Esophagus muscularis mucosa (tissue), 4 donors: ENCODE results near the gene KRT38. TPM values are rescaled to one million over a fixed set of nuclear protein-coding genes. Genes with fewer than 3 reads are reported as not detected.

ENCODE experiments used
- DNase-seq: peaks from one replicate; pipeline ENCODE4 v3.0.0-alpha.2; 2017; ENCODE audit errors: extremely low spot score
- H3K27ac ChIP-seq, 4 donors: fragments of 200-600 bp; sonication (generic); replicated peaks in 1 of 4; 1 replicate in 3 of 4; 2 replicates in 1 of 4; pipeline ENCODE4 v1.5.1; 2016 to 2019; ENCODE audit warnings: mild to moderate bottlenecking in 1 of 4
- H3K27me3 ChIP-seq, 4 donors: fragments of 200-600 bp; sonication (generic); one replicate each; pipeline versions ENCODE4 v1.5.1 to v1.6.0; 2016 to 2019
- H3K36me3 ChIP-seq, 4 donors: fragments of 200-600 bp; sonication (generic); one replicate each; pipeline ENCODE4 v1.5.1; 2016 to 2019
- H3K4me1 ChIP-seq, 4 donors: fragments of 200-600 bp; sonication (generic); one replicate each; pipeline ENCODE4 v1.5.1; 2016 to 2019
- H3K4me3 ChIP-seq, 4 donors: fragments of 200-600 bp; sonication (generic); 1 replicate in 2 of 4; 2 replicates in 2 of 4; pipeline ENCODE4 v1.5.1; 2016 to 2019; ENCODE audit warnings: mild to moderate bottlenecking in 4 of 4, moderate library complexity in 1 of 4
- H3K9me3 ChIP-seq, 4 donors: fragments of 200-600 bp; sonication (generic); 1 replicate in 3 of 4; 2 replicates in 1 of 4; pipeline ENCODE4 v1.5.1; 2016 to 2019
- EP300 ChIP-seq: sonication (generic); formaldehyde crosslinking; IDR thresholded peaks from one replicate; pipeline ENCODE4 v1.6.1; 2017; ENCODE audit warnings: antibody characterized with exemption
- POLR2A ChIP-seq: fragments of 450-650 bp; IDR thresholded peaks from one replicate; pipeline ENCODE4 v1.6.1; 2017; ENCODE audit warnings: antibody characterized with exemption, moderate library complexity, mild to moderate bottlenecking, low read depth
- POLR2AphosphoS5 ChIP-seq, 2 donors: sonication (generic); formaldehyde crosslinking; IDR thresholded peaks; one replicate each; pipeline ENCODE4 v1.6.1; 2017; ENCODE audit warnings: antibody characterized with exemption in 2 of 2
- WGBS: methylation state at CpG from one replicate; pipeline ENCODE4 v1.1.5; 2018; 5-methylcytosine and 5-hydroxymethylcytosine counted together
- intact Hi-C: fragments of 100-400 bp; cut with DNase I; formaldehyde crosslinking; loops from one replicate; pipeline ENCODE4 v1.15.1; 2023
- total RNA-seq, 4 donors: library from RNA; depleted of rRNA; stranded (reverse); fragments of >200 nt; gene quantifications; one replicate each; pipeline versions ENCODE4 v1.1.0 to v1.2.1, GENCODE V29; 2016
- TF ChIP-seq, protein P1 (sequence below), 3 experiments: fragments of 200-600 bp in 2 of 3; fragments of 450-650 bp in 1 of 3; sonication (generic) in 2 of 3; IDR thresholded peaks; one replicate each; pipeline ENCODE4 v1.5.1; 2017 to 2019; ENCODE audit warnings: antibody characterized with exemption in 3 of 3, mild to moderate bottlenecking in 2 of 3, moderate library complexity in 1 of 3

KRT38 gene
- total RNA-seq, 4 donors from 2014 or later = not detected

GRCh38 chr17:41415411-41415810 lies 25.4 kb downstream of the KRT38 start:
- DNase-seq = no peak
- WGBS = 78% methylated on average over 4 of the region's 4 CpGs
- H3K9me3 ChIP-seq = no peaks in the 10 kb centered on the region
- no peak overlapping the region for H3K27ac ChIP-seq
- H3K27me3 ChIP-seq = no peaks in the 10 kb centered on the region
- no peak overlapping the region for H3K4me3 ChIP-seq
- no peaks in the 10 kb centered on the region for H3K36me3 ChIP-seq
- intact Hi-C loops = no loop called here
- peaks cover 0 to 35% (median 29%) of the 10 kb centered on the region in 4 donors for H3K4me1 ChIP-seq
- TF ChIP-seq POLR2AphosphoS5 (IDR thresholded peaks at IDR 0.05) (no peak), POLR2A (no peak), EP300 (no peak)
- TF ChIP-seq, protein P1, sequence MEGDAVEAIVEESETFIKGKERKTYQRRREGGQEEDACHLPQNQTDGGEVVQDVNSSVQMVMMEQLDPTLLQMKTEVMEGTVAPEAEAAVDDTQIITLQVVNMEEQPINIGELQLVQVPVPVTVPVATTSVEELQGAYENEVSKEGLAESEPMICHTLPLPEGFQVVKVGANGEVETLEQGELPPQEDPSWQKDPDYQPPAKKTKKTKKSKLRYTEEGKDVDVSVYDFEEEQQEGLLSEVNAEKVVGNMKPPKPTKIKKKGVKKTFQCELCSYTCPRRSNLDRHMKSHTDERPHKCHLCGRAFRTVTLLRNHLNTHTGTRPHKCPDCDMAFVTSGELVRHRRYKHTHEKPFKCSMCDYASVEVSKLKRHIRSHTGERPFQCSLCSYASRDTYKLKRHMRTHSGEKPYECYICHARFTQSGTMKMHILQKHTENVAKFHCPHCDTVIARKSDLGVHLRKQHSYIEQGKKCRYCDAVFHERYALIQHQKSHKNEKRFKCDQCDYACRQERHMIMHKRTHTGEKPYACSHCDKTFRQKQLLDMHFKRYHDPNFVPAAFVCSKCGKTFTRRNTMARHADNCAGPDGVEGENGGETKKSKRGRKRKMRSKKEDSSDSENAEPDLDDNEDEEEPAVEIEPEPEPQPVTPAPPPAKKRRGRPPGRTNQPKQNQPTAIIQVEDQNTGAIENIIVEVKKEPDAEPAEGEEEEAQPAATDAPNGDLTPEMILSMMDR (IDR thresholded peaks at IDR 0.05) = no peak

- no peak overlapping the region for H3K27ac ChIP-seq
These were observed 26.8 kb downstream of the KRT38 start for GRCh38 chr17:41413982-41414381.

DNA sequence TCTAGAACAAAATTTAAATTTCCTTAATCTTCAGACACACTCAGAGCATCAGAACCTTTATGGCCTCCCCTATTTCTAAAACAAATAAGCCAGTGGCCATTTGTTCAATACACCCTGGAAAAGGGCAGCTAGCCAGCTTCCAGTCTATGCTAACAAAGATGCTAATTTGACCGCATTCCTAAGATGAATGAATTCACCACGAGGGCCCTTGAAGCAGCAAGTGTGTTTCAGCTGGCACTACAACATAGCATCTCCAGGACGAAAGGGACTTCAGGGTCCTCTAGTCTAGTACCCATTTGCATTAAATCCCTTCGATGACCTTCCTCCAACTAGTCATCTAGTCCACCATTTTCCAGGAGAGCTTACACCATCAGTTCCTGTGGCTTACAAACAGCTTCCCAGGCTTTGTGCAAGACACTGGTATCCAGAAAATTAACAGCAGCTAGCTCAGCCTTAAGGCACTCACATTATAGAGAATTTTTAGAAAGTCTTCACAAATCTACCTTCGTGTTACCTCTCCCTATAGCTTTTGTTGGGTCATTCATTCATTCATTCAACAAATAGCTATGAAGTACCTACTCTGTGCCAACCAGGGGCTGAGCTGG lies 27.3 kb downstream of the KRT38 start:
- no peak overlapping the region for H3K4me3 ChIP-seq
- H3K36me3 ChIP-seq = no peaks in the 10 kb centered on the region
- intact Hi-C loops = no loop called here
- 75% methylated on average over 5 of the region's 5 CpGs for WGBS
- TF ChIP-seq POLR2AphosphoS5 (IDR thresholded peaks at IDR 0.05) (no peak), EP300 (no peak), POLR2A (no peak)
- TF ChIP-seq, protein P1 (IDR thresholded peaks at IDR 0.05) = no peak
- peaks cover 0 to 27% (median 23%) of the 10 kb centered on the region in 4 donors for H3K4me1 ChIP-seq
- no peak overlapping the region for H3K27ac ChIP-seq
- H3K9me3 ChIP-seq = no peaks in the 10 kb centered on the region
- H3K27me3 ChIP-seq = no peaks in the 10 kb centered on the region
- DNase-seq = no peak

More at GRCh38 chr17:41413982-41414381, 26.8 kb downstream of the KRT38 start:
- intact Hi-C loops = no loop called here
- DNase-seq = no peak
- Histone ChIP-seq H3K9me3 (no peaks in the 10 kb centered on the region), H3K4me3 (no peak overlapping the region), H3K4me1 (peaks cover 0 to 27% (median 23%) of the 10 kb centered on the region in 4 donors), H3K27me3 (no peaks in the 10 kb centered on the region), H3K36me3 (no peaks in the 10 kb centered on the region)
- TF ChIP-seq POLR2A (no peak), POLR2AphosphoS5 (IDR thresholded peaks at IDR 0.05) (no peak), EP300 (no peak)
- TF ChIP-seq, protein P1 (IDR thresholded peaks at IDR 0.05) = no peak
- WGBS = 85% methylated on average over 2 of the region's 2 CpGs

DNA sequence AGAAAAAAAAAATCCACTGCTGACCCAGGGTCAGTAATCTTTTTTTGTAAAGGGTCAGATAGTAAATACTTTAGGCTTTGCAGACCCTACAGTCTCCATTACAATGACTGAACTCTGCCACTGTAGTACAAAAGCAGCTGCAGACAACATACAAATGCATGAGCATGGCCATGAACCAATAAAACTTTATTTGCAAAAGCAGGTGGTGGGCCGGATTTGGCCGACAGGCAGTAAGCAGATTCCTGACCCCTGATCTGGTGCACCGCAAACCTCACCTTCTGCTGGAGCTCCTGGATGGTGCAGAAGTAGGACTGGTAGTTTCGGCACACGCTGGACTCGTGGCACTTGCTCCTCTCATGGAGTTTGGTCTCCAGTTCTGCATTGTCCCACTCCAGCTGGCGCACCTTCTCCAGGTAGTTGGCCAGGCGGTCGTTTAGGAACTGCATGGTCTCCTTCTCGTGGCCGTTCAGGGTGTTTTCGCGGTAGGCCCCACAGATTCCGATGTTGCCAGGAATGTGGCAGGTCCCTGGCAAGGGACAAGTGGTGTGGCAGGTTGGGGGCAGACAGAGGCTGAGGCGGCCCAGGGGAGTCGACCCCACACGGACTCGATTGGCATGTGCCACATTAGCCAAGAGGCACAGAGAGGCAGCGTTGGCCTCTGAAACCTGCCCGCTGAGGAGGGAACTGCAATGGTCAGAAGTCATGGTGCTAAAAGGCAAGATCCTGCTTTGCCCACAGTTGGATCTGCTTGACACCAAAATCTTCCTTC lies 29.5 kb downstream of the KRT38 start:
- Histone ChIP-seq H3K9me3 (no peaks in the 10 kb centered on the region), H3K4me1 (peaks cover 0 to 11% (median 7%) of the 10 kb centered on the region in 4 donors), H3K4me3 (no peak overlapping the region), H3K36me3 (no peaks in the 10 kb centered on the region), H3K27me3 (no peaks in the 10 kb centered on the region), H3K27ac (no peak overlapping the region)
- WGBS = 94% methylated on average over 15 of the region's 20 CpGs
- DNase-seq = no peak
- intact Hi-C loops = no loop called here
- TF ChIP-seq POLR2AphosphoS5 (IDR thresholded peaks at IDR 0.05) = no peak
- TF ChIP-seq POLR2A = no peak
- TF ChIP-seq EP300 = no peak
- TF ChIP-seq, protein P1 (IDR thresholded peaks at IDR 0.05) = no peak
